HCT116 (cell line): ENCODE measurements around the gene DHX34. TPM values are rescaled to one million over a fixed set of nuclear protein-coding genes. Genes with fewer than 3 reads are reported as not detected.

ENCODE experiments used
- ATAC-seq: fragments of 200-7000 bp; cut with Tn5 transposase; 2 replicates; pipeline ENCODE4 v1.9.1; 2020; ENCODE audit warnings: mild to moderate bottlenecking, moderate library complexity
- BruUV-seq: library from RNA; stranded (reverse); fragments of 400-500 nt; replicated peaks from 2 replicates; lab custom pipeline; 2021; lab: Mats Ljungman, UMichigan
- CTCF ChIA-PET: fragments of 300-600 bp; sonication (Branson Sonifier 250); formaldehyde crosslinking; loops from one replicate; lab custom pipeline; 2021; ENCODE audit warnings: antibody characterized with exemption; lab: Charles Lee
- POLR2A ChIA-PET: fragments of 300-600, 350-600 bp; sonication (Branson Sonifier 250); formaldehyde crosslinking; loops from one replicate; lab custom pipeline; 2021; ENCODE audit warnings: antibody characterized with exemption; lab: Charles Lee
- RAD21 ChIA-PET, 2 experiments: fragments of 300-600 bp; sonication (Branson Sonifier 250); formaldehyde crosslinking; loops; one replicate each; lab custom pipeline; 2023; ENCODE audit warnings: low total read pairs in 2 of 2; ENCODE audit not compliant: uncharacterized antibody in 2 of 2, unreplicated experiment in 2 of 2, low non-redundant PET in 1 of 2; lab: Charles Lee
- DNase-seq: peaks from one replicate; pipeline ENCODE4 v3.0.0-alpha.2; 2010; ENCODE audit warnings: low read depth, low spot score
- H2AFZ ChIP-seq: fragments of 200-600 bp; shearing (Covaris generic), sonication (generic); 2 replicates; pipeline ENCODE4 v1.6.1; 2017; ENCODE audit warnings: low read depth, mixed run types, mixed read lengths, antibody characterized with exemption, low read length; ENCODE audit not compliant: poor library complexity, severe bottlenecking
- H3K27ac ChIP-seq: 2 replicates; pipeline ENCODE4 v1.5.1; 2012; ENCODE audit warnings: low read depth, low read length
- H3K27me3 ChIP-seq: fragments of 200-600 bp; sonication (generic); 2 replicates; pipeline ENCODE4 v1.6.1; 2016; ENCODE audit warnings: mixed run types, low read length, mixed read lengths; ENCODE audit not compliant: insufficient read depth
- H3K36me3 ChIP-seq, 2 experiments: fragments of 200-500 bp in 1 of 2; fragments of 200-600 bp in 1 of 2; sonication (Bioruptor generic) in 1 of 2; sonication (generic) in 1 of 2; 2 replicates each; pipeline versions ENCODE4 v1.5.1 to v1.6.1; 2014 to 2016; ENCODE audit warnings: low read length in 2 of 2, inconsistent platforms in 1 of 2, mixed read lengths in 1 of 2, mixed run types in 1 of 2; ENCODE audit not compliant: insufficient read depth in 2 of 2, control insufficient read depth in 1 of 2
- H3K4me1 ChIP-seq, 2 experiments: fragments of 200-600 bp in 1 of 2; sonication (generic) in 1 of 2; 2 replicates each; pipeline versions ENCODE4 v1.5.1 to v1.6.1; 2012 to 2017; ENCODE audit warnings: low read length in 2 of 2, inconsistent platforms in 1 of 2, mild to moderate bottlenecking in 1 of 2, mixed read lengths in 1 of 2, mixed run types in 1 of 2, moderate library complexity in 1 of 2; ENCODE audit not compliant: insufficient read depth in 2 of 2, control insufficient read depth in 1 of 2
- H3K4me2 ChIP-seq: fragments of 200-600 bp; sonication (generic); 2 replicates; pipeline ENCODE4 v1.6.1; 2017; ENCODE audit warnings: mixed run types, low read length, mixed read lengths
- H3K4me3 ChIP-seq, 2 experiments: fragments of 200-600 bp in 1 of 2; sonication (generic) in 1 of 2; replicated peaks in 1 of 2; 2 replicates each; pipeline ENCODE4 v1.5.1; 2011 to 2016; ENCODE audit warnings: low read length in 2 of 2, control low read depth in 1 of 2, low read depth in 1 of 2, mild to moderate bottlenecking in 1 of 2, mixed read lengths in 1 of 2, mixed run types in 1 of 2
- H3K79me2 ChIP-seq: fragments of 200-600 bp; sonication (generic); 2 replicates; pipeline ENCODE4 v1.6.1; 2017; ENCODE audit warnings: mild to moderate bottlenecking, mixed run types, low read length, moderate library complexity, mixed read lengths; ENCODE audit not compliant: insufficient read depth
- H3K9ac ChIP-seq: fragments of 200-600 bp; sonication (generic); 2 replicates; pipeline ENCODE4 v1.6.1; 2016; ENCODE audit warnings: low read length, mixed read lengths
- H3K9me2 ChIP-seq: fragments of 200-600 bp; sonication (generic), shearing (Covaris generic); 2 replicates; pipeline ENCODE4 v1.6.1; 2017; ENCODE audit warnings: mixed run types, mild to moderate bottlenecking, moderate library complexity; ENCODE audit not compliant: insufficient read depth
- H3K9me3 ChIP-seq, 2 experiments: fragments of 200-500 bp in 1 of 2; fragments of 200-600 bp in 1 of 2; sonication (Bioruptor generic) in 1 of 2; sonication (generic) in 1 of 2; 2 replicates each; pipeline ENCODE4 v1.6.1; 2014 to 2017; ENCODE audit warnings: low read length in 2 of 2, mixed read lengths in 2 of 2, inconsistent platforms in 1 of 2, low read depth in 1 of 2, mild to moderate bottlenecking in 1 of 2, mixed run types in 1 of 2, moderate library complexity in 1 of 2; ENCODE audit not compliant: control insufficient read depth in 1 of 2, insufficient read depth in 1 of 2
- H4K20me1 ChIP-seq: fragments of 200-600 bp; sonication (generic), shearing (Covaris generic); 2 replicates; pipeline ENCODE4 v1.6.1; 2017; ENCODE audit warnings: mixed run types, mild to moderate bottlenecking, moderate library complexity; ENCODE audit not compliant: insufficient read depth
- ATF3 ChIP-seq: IDR thresholded peaks from 2 replicates; pipeline ENCODE4 v1.6.1; 2012
- CBX3 ChIP-seq: IDR thresholded peaks from 2 replicates; pipeline ENCODE4 v1.6.1; 2012; ENCODE audit warnings: low read depth
- CEBPB ChIP-seq: IDR thresholded peaks from 2 replicates; pipeline ENCODE4 v1.6.1; 2012; ENCODE audit warnings: low read depth
- CTCF ChIP-seq, 3 experiments: fragments of 200-600 bp in 1 of 3; sonication (generic) in 1 of 3; IDR thresholded peaks in 2 of 3; conservative IDR thresholded peaks in 1 of 3; 2 replicates each; pipeline ENCODE4 v1.5.1; 2012 to 2017; ENCODE audit warnings: low read depth in 2 of 3, low read length in 2 of 3, antibody characterized with exemption in 1 of 3, borderline replicate concordance in 1 of 3, control low read depth in 1 of 3, mild to moderate bottlenecking in 1 of 3, mixed read lengths in 1 of 3, mixed run types in 1 of 3, moderate library complexity in 1 of 3; ENCODE audit not compliant: insufficient read depth in 1 of 3
- EGR1 ChIP-seq: IDR thresholded peaks from 2 replicates; pipeline ENCODE4 v1.6.1; 2012; ENCODE audit warnings: low read depth
- ELF1 ChIP-seq: IDR thresholded peaks from 2 replicates; pipeline ENCODE4 v1.6.1; 2012; ENCODE audit warnings: low read depth, borderline replicate concordance
- EZH2 ChIP-seq: fragments of 200-600 bp; sonication (generic); IDR thresholded peaks from 2 replicates; pipeline ENCODE4 v1.6.1; 2017; ENCODE audit warnings: antibody characterized with exemption, mixed run types
- FOSL1 ChIP-seq: IDR thresholded peaks from 2 replicates; pipeline ENCODE4 v1.6.1; 2012; ENCODE audit warnings: low read depth
- POLR2A ChIP-seq: IDR thresholded peaks from 2 replicates; pipeline ENCODE4 v1.7.0; 2011; ENCODE audit warnings: borderline replicate concordance; ENCODE audit not compliant: insufficient read depth, insufficient read length; ENCODE audit errors: extremely low read depth
- POLR2AphosphoS5 ChIP-seq: IDR thresholded peaks from 2 replicates; pipeline ENCODE4 v1.6.1; 2011; ENCODE audit warnings: mild to moderate bottlenecking, low read depth, low read length, moderate library complexity
- SRF ChIP-seq: IDR thresholded peaks from 2 replicates; pipeline ENCODE4 v1.6.1; 2012; ENCODE audit warnings: low read depth
- TCF7L2 ChIP-seq: IDR thresholded peaks from 2 replicates; pipeline ENCODE4 v1.7.0; 2011; ENCODE audit warnings: borderline replicate concordance, inconsistent platforms; ENCODE audit not compliant: insufficient read depth, insufficient read length; ENCODE audit errors: extremely low read depth
- YY1 ChIP-seq: IDR thresholded peaks from 2 replicates; pipeline ENCODE4 v1.6.1; 2011; ENCODE audit warnings: low read length, low read depth, moderate library complexity, mild to moderate bottlenecking; ENCODE audit not compliant: insufficient replicate concordance; ENCODE audit errors: extremely low read depth
- ZBTB33 ChIP-seq: IDR thresholded peaks from 2 replicates; pipeline ENCODE4 v1.6.1; 2011; ENCODE audit warnings: mild to moderate bottlenecking, low read length, moderate library complexity; ENCODE audit not compliant: insufficient replicate concordance; ENCODE audit errors: extremely low read depth
- ZFX ChIP-seq: fragments of 450-650 bp; IDR thresholded peaks from 2 replicates; pipeline ENCODE4 v1.6.1; 2017
- intact Hi-C: fragments of 100-400 bp; cut with micrococcal nuclease; formaldehyde crosslinking; loops from 2 replicates; pipeline ENCODE4 v1.10.0; 2022
- total RNA-seq: library from RNA; stranded (reverse); gene quantifications from one replicate; pipeline ENCODE4 v1.2.1, GENCODE V29; 2021; ENCODE audit not compliant: unreplicated experiment
- TF ChIP-seq, protein P1 (sequence below): IDR thresholded peaks from 2 replicates; pipeline ENCODE4 v1.6.1; 2012

DHX34 gene
- total RNA-seq, 1 experiment from 2014 or later, result 30.5 TPM

DNA sequence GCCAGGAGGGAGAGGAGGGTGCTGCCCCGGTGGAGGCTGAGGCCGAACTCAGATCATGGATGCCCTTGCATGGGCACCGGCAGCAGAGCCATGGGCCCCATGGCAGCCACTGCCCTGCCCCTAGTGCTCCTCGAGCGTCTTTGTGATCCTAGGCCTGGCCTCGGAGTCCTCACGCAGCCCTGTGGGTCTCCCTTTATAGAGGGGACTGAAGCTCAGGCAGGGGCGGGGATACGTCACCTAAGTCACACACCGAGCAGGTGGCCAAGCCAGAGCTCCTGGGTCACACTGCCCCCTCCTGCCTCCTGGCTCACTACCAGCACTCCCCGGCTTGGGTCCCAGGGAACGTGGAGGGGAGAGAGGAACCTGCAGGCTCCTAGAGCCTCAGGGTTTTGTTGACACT is 28.7 kb downstream of the DHX34 start:
- Histone ChIP-seq H3K4me2 (no peak overlapping the region), H4K20me1 (no peaks in the 10 kb centered on the region), H3K27ac (no peak overlapping the region), H3K36me3 (peaks cover 19 to 53% of the 10 kb centered on the region in 2 experiments; a peak in 3 of 4 replicates), H3K27me3 (no peaks in the 10 kb centered on the region), H3K4me1 (no peaks in the 10 kb centered on the region), H3K4me3 (no peak overlapping the region), H3K9ac (no peak overlapping the region), H2AFZ (no peak overlapping the region), H3K9me2 (no peaks in the 10 kb centered on the region), H3K79me2 (no peaks in the 10 kb centered on the region), H3K9me3 (no peaks in the 10 kb centered on the region)
- intact Hi-C loops, result no loop called here
- no peak for DNase-seq
- BruUV-seq, result no TSS peak
- no peak for ATAC-seq
- ChIA-PET POLR2A (no interaction called here), RAD21 (no interaction called here), CTCF (no interaction called here)
- TF ChIP-seq POLR2A (no peak), ZBTB33 (no peak), SRF (no peak), ELF1 (no peak), EZH2 (no peak), ZFX (no peak), CEBPB (no peak)

GRCh38 chr19:47378246-47378645 is 29.1 kb downstream of the DHX34 start:
- no peak for DNase-seq
- POLR2A ChIA-PET, result no interaction called here
- Histone ChIP-seq H3K79me2 (no peaks in the 10 kb centered on the region), H3K9ac (no peak overlapping the region), H3K27me3 (no peaks in the 10 kb centered on the region), H3K4me3 (no peak overlapping the region), H3K4me2 (no peak overlapping the region), H3K4me1 (0 out of 4 replicates have a peak, but pooled peaks cover 0 to under 1% of the 10 kb centered on the region in 2 experiments), H3K9me2 (no peaks in the 10 kb centered on the region), H3K9me3 (no peaks in the 10 kb centered on the region), H2AFZ (no peak overlapping the region), H3K36me3 (peaks cover 19 to 49% of the 10 kb centered on the region in 2 experiments; a peak in 3 of 4 replicates), H3K27ac (no peak overlapping the region), H4K20me1 (no peaks in the 10 kb centered on the region)
- BruUV-seq, result no TSS peak
- no peak for ATAC-seq
- RAD21 ChIA-PET, result no interaction called here
- CTCF ChIA-PET, result no interaction called here
- intact Hi-C loops, result no loop called here
- no peak for TF ChIP-seq CEBPB
- no peak for TF ChIP-seq ATF3
- no peak for TF ChIP-seq POLR2AphosphoS5
- no peak for TF ChIP-seq ZFX
- TF ChIP-seq CBX3, result no peak
- TF ChIP-seq POLR2A, result no peak
- TF ChIP-seq TCF7L2, result no peak
- TF ChIP-seq EGR1, result no peak
- TF ChIP-seq EZH2, result no peak
- TF ChIP-seq, protein P1, sequence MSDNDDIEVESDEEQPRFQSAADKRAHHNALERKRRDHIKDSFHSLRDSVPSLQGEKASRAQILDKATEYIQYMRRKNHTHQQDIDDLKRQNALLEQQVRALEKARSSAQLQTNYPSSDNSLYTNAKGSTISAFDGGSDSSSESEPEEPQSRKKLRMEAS, result no peak
- TF ChIP-seq YY1, result no peak
- TF ChIP-seq ELF1, result no peak
- TF ChIP-seq SRF, result no peak
- TF ChIP-seq FOSL1, result no peak
- no peak for TF ChIP-seq CTCF (IDR thresholded peaks at IDR 0.05 in 2 of 3, conservative IDR thresholded peaks at IDR 0.05 in 1 of 3; ENCODE audit: borderline replicate concordance in 1 of 3, insufficient read depth in 1 of 3, low read depth in 2 of 3, low read length in 2 of 3)
